ENCODE measurements around the gene ALAD.

GRCh38 chr9:113410207-113410864 lies 9.3 kb upstream of the ALAD start, which contains the start of the genes C9orf43 and POLE3:
- TF ChIP-seq CTCF (IDR thresholded peaks at IDR 0.05) (no peak), POLR2A (IDR thresholded peaks at IDR 0.05) (no peak)

Measured in lower leg skin (tissue), 3 donors.